Mononuclear cell (primary cell): ENCODE data around the gene PRPF19. TPM values are rescaled to one million over a fixed set of nuclear protein-coding genes. Genes with fewer than 3 reads are reported as not detected.

ENCODE experiments used
- H3K27me3 ChIP-seq: 2 replicates; pipeline ENCODE4 v1.6.0; 2011; ENCODE audit warnings: low read length, control low read depth; ENCODE audit not compliant: insufficient read depth
- H3K4me1 ChIP-seq: 2 replicates; pipeline ENCODE4 v1.5.1; 2011; ENCODE audit warnings: mild to moderate bottlenecking, low read length, control low read depth; ENCODE audit not compliant: insufficient read depth
- H3K4me3 ChIP-seq: 2 replicates; pipeline ENCODE4 v1.5.1; 2011; ENCODE audit warnings: mild to moderate bottlenecking, low read length, moderate library complexity
- H3K9me3 ChIP-seq: 2 replicates; pipeline ENCODE4 v1.5.1; 2011; ENCODE audit warnings: low read depth, mild to moderate bottlenecking, control low read depth, low read length
- total RNA-seq: library from RNA; depleted of rRNA; stranded (reverse); fragments of >200 nt; gene quantifications from one replicate; pipeline ENCODE4 v1.2.3, GENCODE V29; 2012

The PRPF19 gene
- total RNA-seq, 1 donor = 32.0 TPM

DNA sequence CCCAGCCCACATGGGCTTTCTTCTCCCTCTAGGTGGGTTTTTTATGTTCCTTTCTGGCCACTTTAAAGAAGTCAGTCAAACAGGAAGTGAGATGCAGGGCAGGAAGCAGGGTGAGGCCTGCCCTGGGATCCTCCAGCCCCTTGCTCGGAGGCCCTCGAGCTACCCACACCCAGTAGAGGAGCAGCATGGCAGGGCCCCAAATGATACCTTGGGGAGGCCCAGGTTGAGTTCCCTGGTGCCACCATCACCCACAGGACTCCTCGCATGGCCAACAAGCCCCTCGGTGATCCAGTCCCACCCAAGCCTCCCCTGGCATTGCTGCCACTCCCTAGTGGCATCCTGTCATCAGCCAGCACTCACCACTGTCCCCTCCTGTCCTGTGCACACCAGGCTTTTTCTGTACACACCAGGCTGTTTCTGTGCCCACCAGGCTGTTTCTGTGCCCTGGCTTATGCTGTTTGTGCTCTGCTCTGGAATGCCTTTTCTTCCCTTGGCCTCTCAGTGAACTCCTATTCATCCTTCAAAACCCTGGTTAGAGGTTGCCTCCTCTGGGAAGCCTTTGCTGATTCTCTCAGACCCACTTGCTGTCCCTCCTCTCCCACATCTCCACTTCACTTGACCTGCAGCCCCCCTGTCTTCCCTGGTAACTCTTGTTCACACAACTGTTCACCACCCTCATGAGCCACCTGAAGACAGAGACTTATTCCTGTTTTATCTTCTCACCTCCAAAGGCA, 47.5 kb downstream of the PRPF19 start:
- H3K4me1 ChIP-seq = peaks cover 20% of the 10 kb centered on the region
- no peaks in the 10 kb centered on the region for H3K27me3 ChIP-seq
- H3K9me3 ChIP-seq = no peaks in the 10 kb centered on the region
- no peak overlapping the region for H3K4me3 ChIP-seq

- Histone ChIP-seq H3K9me3 (no peaks in the 10 kb centered on the region), H3K4me1 (peaks cover 20% of the 10 kb centered on the region), H3K4me3 (no peak overlapping the region), H3K27me3 (no peaks in the 10 kb centered on the region)
Measured at GRCh38 chr11:60858236-60858635, 48.1 kb downstream of the PRPF19 start.

GRCh38 chr11:60857378-60858232, 48.8 kb downstream of the PRPF19 start:
- H3K9me3 ChIP-seq = no peaks in the 10 kb centered on the region
- peaks cover 20% of the 10 kb centered on the region for H3K4me1 ChIP-seq

DNA sequence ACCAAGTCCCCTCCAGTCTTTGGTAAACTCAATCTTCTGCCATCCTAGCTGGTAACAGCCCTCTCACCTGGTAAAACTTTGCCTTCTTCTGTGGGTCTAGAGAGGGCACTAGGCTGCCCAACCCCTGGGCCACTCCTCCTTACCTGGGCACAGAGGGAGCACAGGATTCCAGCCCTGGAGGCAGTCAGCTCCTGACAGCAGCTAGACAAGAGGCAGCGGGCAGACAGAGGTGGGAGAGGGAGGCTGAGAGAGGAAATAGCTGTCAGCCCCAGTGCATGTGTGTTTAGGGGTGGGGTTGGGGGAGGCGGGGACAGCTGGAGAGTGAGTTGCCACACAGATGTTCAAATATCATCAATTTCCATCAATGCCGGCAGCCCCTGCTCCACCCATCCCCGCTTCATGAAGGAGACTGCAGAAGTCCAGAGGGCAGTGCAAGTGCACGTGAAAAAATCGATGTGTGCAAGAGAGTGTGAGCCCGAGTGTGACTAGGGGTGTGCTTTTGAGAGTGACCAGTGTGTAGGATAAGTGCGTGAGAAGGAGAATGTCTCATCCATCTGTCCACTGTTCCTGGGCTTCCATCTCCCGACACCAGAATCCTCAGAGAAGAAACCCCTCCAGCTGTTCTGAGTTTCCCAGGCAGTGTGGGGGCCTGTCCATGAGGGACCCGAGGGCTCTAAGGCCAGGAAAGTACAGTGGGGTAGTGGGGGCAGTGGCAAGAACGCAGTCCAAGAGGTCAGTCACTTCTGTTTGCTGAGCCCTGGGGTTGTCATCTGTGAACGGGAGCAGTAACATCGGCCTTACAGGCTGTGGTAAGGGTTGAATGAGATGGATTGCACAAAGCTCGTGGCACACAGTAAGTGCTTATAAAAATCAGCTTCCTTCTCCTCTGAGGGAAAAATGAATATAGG, 50.4 kb downstream of the PRPF19 start, which contains the start of gene PTGDR2:
Gene PTGDR2, minus strand, starts transcription at position 225 of the 908 bp plus-strand sequence. CDS start 2,228 bp downstream, outside the sequence.
- Histone ChIP-seq H3K4me3 (peak within 1 kb of the TSS; percentile 24), H3K4me1 (peaks cover 20% of the 10 kb centered on the region), H3K27me3 (no peaks in the 10 kb centered on the region), H3K9me3 (no peaks in the 10 kb centered on the region)

More at GRCh38 chr11:60857378-60858232, 48.8 kb downstream of the PRPF19 start:
- no peaks in the 10 kb centered on the region for H3K27me3 ChIP-seq
- no peak overlapping the region for H3K4me3 ChIP-seq

DNA sequence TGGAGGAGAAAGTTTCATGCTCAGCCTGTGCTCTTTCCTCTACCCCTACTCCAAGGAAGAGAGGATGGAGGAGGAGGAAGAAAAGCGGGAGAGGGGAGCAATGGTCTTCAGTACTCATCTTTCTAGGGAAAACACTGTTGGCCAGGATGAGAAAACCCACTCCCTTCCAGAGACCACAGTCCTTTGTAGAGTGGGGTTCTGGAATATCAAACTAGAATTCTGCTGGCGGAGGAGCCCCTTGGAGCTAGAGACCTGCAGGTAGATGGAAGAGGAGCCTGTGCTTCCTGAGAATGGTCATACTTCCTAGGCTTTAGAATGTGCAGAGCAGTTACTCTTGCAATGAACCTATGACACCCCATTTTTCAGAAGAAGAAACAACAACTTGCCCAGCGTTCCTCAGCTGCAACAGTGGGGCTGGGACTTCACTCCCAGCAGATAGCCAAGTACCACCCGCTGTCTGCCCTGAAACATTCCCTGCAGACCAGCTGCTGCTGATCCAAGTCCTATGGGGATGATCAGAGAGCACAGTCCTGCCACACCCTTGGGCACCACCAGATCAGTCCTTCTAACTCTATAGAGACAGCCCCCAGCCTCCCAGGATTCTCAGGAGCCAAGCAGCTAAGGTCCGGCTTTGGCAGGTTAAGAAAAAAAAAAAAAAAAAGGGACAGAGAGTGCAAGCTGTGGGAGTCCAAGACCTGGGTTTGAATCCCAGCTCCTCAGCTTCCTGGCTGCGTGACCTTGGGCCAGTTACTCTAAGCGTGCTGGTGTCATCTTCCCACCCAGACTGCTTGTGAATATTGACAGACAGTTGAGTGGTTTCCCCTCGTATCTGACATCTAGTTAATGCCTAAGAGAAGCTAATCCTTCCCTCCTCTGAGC, 51.3 kb downstream of the PRPF19 start:
- H3K4me3 ChIP-seq = peak overlapping the region; percentile 24
- H3K4me1 ChIP-seq = peaks cover 20% of the 10 kb centered on the region
- no peaks in the 10 kb centered on the region for H3K27me3 ChIP-seq
- no peaks in the 10 kb centered on the region for H3K9me3 ChIP-seq

- H3K9me3 ChIP-seq = no peaks in the 10 kb centered on the region
- H3K4me1 ChIP-seq = peaks cover 19% of the 10 kb centered on the region
- no peaks in the 10 kb centered on the region for H3K27me3 ChIP-seq
- H3K4me3 ChIP-seq = peak overlapping the region; percentile 24
Measured at GRCh38 chr11:60854140-60854846, 52.1 kb downstream of the PRPF19 start.

- Histone ChIP-seq H3K4me3 (no peak overlapping the region), H3K4me1 (peaks cover 8% of the 10 kb centered on the region), H3K9me3 (no peaks in the 10 kb centered on the region), H3K27me3 (no peaks in the 10 kb centered on the region)
Measured at GRCh38 chr11:60852982-60853950, 53.1 kb downstream of the PRPF19 start.

- no peaks in the 10 kb centered on the region for H3K4me1 ChIP-seq
- H3K9me3 ChIP-seq = no peaks in the 10 kb centered on the region
- no peak overlapping the region for H3K4me3 ChIP-seq
- no peaks in the 10 kb centered on the region for H3K27me3 ChIP-seq
Measured at GRCh38 chr11:60852117-60852981, 54.0 kb downstream of the PRPF19 start.

- Histone ChIP-seq H3K27me3 (no peaks in the 10 kb centered on the region), H3K9me3 (no peaks in the 10 kb centered on the region), H3K4me3 (no peak overlapping the region), H3K4me1 (no peaks in the 10 kb centered on the region)
Measured at GRCh38 chr11:60851327-60852104, 54.9 kb downstream of the PRPF19 start.

DNA sequence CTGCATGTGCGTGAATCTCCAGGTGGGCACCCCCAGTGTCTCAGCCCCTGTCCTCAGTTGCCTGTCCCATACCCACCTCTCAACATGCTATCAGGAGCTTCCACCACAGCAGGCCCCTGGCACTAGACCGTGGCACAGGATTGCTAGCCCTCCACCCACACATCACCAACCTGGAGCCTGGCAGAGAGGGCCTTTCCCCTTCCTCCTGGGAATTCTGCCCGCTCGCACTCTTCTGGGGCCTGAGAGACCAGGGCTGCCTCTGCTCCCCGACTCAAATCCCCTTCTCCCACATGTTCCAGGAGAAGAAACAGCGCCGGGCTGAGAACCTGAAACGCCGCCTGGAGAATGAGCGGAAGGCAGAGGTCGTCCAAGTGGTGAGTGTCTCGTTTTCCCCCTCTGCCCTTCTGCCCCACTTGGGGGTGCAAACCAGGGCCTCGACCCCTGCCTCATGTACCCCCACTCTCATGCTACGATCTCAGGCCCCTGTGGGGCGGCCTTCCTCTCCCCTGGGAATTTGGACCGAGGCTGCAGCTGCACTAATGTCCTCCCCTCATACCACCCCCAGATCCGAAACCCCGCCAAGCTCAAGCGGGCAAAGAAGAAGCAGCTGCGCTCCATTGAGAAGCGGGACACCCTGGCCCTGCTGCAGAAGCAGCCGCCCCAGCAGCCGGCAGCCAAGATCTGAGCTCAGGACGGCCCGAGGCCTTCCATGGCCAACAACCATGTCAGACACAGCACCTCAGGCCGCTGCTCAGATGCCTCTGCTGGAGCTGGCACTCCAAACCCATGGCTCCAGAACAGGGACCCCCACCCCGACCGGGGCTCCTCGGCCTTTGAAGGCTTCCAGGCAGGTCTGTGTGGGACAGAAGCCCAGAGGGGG, 56.5 kb downstream of the PRPF19 start:
- H3K4me3 ChIP-seq = no peak overlapping the region
- peaks cover 3% of the 10 kb centered on the region for H3K4me1 ChIP-seq
- H3K9me3 ChIP-seq = no peaks in the 10 kb centered on the region
- no peaks in the 10 kb centered on the region for H3K27me3 ChIP-seq
